Measurements from ENCODE around the gene BPIFA1. TPM values are rescaled to one million over a fixed set of nuclear protein-coding genes. Genes with fewer than 3 reads are reported as not detected.

BPIFA1 gene
- polyA plus RNA-seq, 1 of the 3 experiments (the other 2 are of a cell fraction) = not detected

DNA sequence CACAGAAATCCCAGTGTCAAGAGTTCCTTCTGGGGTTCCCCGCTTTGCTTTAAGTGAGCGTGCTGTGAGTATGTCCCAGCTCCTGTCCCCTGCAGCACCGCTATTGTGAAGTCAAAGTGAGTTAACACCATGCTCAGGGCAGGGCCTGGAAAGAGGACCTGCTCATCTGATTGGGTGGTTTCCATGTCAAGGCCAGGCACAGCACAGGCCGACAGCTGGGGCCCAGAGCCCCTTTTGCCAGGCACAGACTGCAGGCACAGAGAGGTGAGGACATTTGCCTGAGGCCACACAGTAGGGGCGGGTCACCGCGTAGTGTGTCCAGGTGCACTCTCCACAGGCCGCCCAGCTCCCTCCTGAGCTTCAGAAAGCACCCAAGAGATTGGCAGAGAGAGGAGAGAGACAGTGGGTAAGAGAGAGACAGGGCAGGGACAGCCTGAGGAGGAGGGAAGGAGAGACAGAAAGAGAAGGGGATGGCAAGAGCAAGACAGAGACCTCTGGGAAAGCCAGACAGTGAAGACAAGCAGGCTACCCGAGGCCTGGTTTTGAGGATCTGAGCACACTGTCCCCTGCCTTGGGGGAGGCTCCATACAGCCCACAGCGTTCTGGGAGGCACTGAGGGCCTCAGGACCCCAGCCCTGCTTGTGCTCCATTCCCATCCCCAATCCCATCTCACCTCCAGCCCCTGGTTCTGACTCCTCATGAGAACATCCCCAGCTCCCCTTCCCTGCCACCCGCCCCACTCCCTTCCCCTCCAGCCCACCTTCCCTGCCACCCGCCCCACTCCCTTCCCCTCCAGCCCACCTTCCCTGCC lies 40.7 kb downstream of the BPIFA1 start:
- 62% methylated on average over 11 of the region's 12 CpGs for WGBS (ENCODE audit: low lambda C conversion rate)
- POLR2A ChIA-PET = no interaction called here
- peak; percentile 55 for DNase-seq

DNA sequence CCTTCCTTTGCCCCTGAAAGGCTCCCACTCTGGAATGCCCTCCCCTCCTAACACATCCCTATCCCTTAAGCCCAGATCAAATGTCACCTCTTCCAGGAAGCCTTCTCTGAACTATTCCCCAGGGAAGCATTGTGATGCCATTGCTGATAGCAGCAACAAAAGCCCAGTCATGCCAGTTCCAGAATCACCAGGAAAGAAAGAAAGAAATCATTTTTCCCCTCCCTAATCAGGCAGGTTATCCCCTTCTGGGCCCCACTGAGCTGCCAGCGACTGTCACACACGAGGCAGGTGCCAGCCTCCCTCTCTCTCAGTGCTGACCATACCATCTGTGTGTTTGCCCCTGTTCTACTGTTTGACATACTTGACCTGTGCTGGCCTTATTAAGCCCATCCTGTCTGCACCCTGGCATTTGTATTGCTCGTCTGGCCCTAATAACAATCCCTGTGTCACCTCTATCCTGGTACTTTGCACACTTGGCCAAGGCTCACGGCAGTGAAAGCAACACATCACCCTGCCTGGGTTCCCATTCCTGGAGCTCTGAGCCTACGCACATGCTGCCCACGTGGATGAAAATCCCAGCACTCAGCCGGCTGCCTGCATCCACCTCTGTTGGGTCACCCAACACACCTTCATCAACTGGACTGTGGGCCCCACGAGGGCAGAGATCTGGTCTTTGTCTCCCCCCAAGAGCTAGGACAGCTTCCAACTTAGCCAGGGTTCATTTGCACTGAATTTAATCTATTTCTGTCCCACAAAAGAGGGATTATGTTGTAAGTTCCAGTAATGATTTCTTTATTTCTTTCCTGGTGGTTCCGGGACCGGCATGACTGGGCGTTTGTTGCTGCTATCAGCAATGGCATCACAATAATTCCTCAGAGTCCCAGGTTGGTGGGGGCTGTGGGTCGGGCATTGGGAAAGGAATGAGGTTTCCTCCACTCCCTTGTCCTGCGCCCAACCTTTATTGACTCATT lies 42.0 kb downstream of the BPIFA1 start:
- no peak overlapping the region for H3K9ac ChIP-seq
- H3K9me3 ChIP-seq = no peaks in the 10 kb centered on the region
- H3K27ac ChIP-seq (ENCODE audit: low read depth in 2 of 2, low read length in 1 of 2) = no peak overlapping the region
- 48% methylated on average over 11 of the region's 13 CpGs for WGBS (ENCODE audit: low lambda C conversion rate)
- H3K27me3 ChIP-seq (ENCODE audit: insufficient read depth) = no peaks in the 10 kb centered on the region; the same call in 1 of the 2 replicates
- CTCF ChIA-PET = interaction anchor here (1.3 to 4.1 kb wide), 2 partner anchors 14 to 21 kb away, joined by 5 to 29 read pairs; no protein-coding TSS in a partner anchor
- TF ChIP-seq FOXJ3 (CRISPR knock-in tag; IDR thresholded peaks at IDR 0.05) = no peak
- no peak for TF ChIP-seq RAD21 (IDR thresholded peaks at IDR 0.05; ENCODE audit: low read length)
- no peak for TF ChIP-seq ELF1 (IDR thresholded peaks at IDR 0.05)
- TF ChIP-seq YY1 (IDR thresholded peaks at IDR 0.05; ENCODE audit: low read depth) = no peak
- no peak for TF ChIP-seq NRF1 (IDR thresholded peaks at IDR 0.05; ENCODE audit: low read depth, low read length)
- TF ChIP-seq EZH2phosphoT487 (IDR thresholded peaks at IDR 0.05; ENCODE audit: borderline replicate concordance, low read depth) = no peak
- no peak for TF ChIP-seq MEF2A (IDR thresholded peaks at IDR 0.05; ENCODE audit: borderline replicate concordance, low read depth)
- TF ChIP-seq SIN3A (IDR thresholded peaks at IDR 0.05; ENCODE audit: borderline replicate concordance, low read depth, low read length) = no peak
- TF ChIP-seq JUND (IDR thresholded peaks at IDR 0.05) = no peak
- TF ChIP-seq FOXM1 (IDR thresholded peaks at IDR 0.05; ENCODE audit: low read depth) = no peak
- no peak for TF ChIP-seq TEAD4 (IDR thresholded peaks at IDR 0.05; ENCODE audit: borderline replicate concordance, insufficient read depth)
- no peak for TF ChIP-seq CHD2 (IDR thresholded peaks at IDR 0.05; ENCODE audit: low read length, partially characterized antibody)
- no peak for TF ChIP-seq TCF12 (IDR thresholded peaks at IDR 0.05)
- no peak for TF ChIP-seq TAF1 (IDR thresholded peaks at IDR 0.05; ENCODE audit: borderline replicate concordance, low read depth, low read length)
- TF ChIP-seq, protein P1, sequence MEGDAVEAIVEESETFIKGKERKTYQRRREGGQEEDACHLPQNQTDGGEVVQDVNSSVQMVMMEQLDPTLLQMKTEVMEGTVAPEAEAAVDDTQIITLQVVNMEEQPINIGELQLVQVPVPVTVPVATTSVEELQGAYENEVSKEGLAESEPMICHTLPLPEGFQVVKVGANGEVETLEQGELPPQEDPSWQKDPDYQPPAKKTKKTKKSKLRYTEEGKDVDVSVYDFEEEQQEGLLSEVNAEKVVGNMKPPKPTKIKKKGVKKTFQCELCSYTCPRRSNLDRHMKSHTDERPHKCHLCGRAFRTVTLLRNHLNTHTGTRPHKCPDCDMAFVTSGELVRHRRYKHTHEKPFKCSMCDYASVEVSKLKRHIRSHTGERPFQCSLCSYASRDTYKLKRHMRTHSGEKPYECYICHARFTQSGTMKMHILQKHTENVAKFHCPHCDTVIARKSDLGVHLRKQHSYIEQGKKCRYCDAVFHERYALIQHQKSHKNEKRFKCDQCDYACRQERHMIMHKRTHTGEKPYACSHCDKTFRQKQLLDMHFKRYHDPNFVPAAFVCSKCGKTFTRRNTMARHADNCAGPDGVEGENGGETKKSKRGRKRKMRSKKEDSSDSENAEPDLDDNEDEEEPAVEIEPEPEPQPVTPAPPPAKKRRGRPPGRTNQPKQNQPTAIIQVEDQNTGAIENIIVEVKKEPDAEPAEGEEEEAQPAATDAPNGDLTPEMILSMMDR (IDR thresholded peaks at IDR 0.05) = no peak
- TF ChIP-seq POLR2AphosphoS5 (IDR thresholded peaks at IDR 0.05; ENCODE audit: low read depth, low read length) = no peak
- no peak for TF ChIP-seq MXI1 (IDR thresholded peaks at IDR 0.05; ENCODE audit: low read depth, low read length)
- no peak overlapping the region for H3K4me3 ChIP-seq (ENCODE audit: low read depth in 2 of 2, low read length in 1 of 2)
- no peaks in the 10 kb centered on the region for H3K36me3 ChIP-seq (replicated peaks in 1 of 2; ENCODE audit: control insufficient read depth in 1 of 2, insufficient read depth in 2 of 2, low read length in 1 of 2)
- H4K20me1 ChIP-seq (ENCODE audit: insufficient read depth) = no peaks in the 10 kb centered on the region
- H3K79me2 ChIP-seq (ENCODE audit: insufficient read depth) = no peaks in the 10 kb centered on the region
- peaks cover 0 to 12% of the 10 kb centered on the region in 2 experiments; a peak in 1 of 4 replicates for H3K4me1 ChIP-seq (ENCODE audit: control insufficient read depth in 1 of 2, insufficient read depth in 2 of 2, low read depth in 1 of 2, low read length in 1 of 2)
- H3K4me2 ChIP-seq = no peak overlapping the region
- no peak for DNase-seq
- H3K9me2 ChIP-seq = no peaks in the 10 kb centered on the region
- POLR2A ChIA-PET = no interaction called here
- H2AFZ ChIP-seq (ENCODE audit: low read depth) = no peak overlapping the region
- no peaks in the 10 kb centered on the region for H3F3A ChIP-seq (replicated peaks; ENCODE audit: insufficient read depth)

More for the DNA sequence above, 40.7 kb downstream of the BPIFA1 start:
- H3K9ac ChIP-seq = no peak overlapping the region
- CTCF ChIA-PET = interaction anchor here (1.3 to 4.1 kb wide), 3 partner anchors 13 to 27 kb away, joined by 4 to 29 read pairs (median 8); no protein-coding TSS in a partner anchor
- H3K9me3 ChIP-seq = no peaks in the 10 kb centered on the region
- H3K9me2 ChIP-seq = no peaks in the 10 kb centered on the region
- no peak for TF ChIP-seq RFX5 (IDR thresholded peaks at IDR 0.05; ENCODE audit: low read length)
- TF ChIP-seq POLR2AphosphoS5 (IDR thresholded peaks at IDR 0.05; ENCODE audit: low read depth, low read length) = no peak
- TF ChIP-seq TAF1 (IDR thresholded peaks at IDR 0.05; ENCODE audit: borderline replicate concordance, low read depth, low read length) = no peak
- TF ChIP-seq, protein P2, sequence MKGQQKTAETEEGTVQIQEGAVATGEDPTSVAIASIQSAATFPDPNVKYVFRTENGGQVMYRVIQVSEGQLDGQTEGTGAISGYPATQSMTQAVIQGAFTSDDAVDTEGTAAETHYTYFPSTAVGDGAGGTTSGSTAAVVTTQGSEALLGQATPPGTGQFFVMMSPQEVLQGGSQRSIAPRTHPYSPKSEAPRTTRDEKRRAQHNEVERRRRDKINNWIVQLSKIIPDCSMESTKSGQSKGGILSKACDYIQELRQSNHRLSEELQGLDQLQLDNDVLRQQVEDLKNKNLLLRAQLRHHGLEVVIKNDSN (IDR thresholded peaks at IDR 0.05; ENCODE audit: borderline replicate concordance, low read depth) = no peak
- TF ChIP-seq RCOR1 (IDR thresholded peaks at IDR 0.05; ENCODE audit: low read length) = no peak
- no peak for TF ChIP-seq GABPA (IDR thresholded peaks at IDR 0.05; ENCODE audit: low read depth)
- TF ChIP-seq, protein P3, sequence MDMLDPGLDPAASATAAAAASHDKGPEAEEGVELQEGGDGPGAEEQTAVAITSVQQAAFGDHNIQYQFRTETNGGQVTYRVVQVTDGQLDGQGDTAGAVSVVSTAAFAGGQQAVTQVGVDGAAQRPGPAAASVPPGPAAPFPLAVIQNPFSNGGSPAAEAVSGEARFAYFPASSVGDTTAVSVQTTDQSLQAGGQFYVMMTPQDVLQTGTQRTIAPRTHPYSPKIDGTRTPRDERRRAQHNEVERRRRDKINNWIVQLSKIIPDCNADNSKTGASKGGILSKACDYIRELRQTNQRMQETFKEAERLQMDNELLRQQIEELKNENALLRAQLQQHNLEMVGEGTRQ (IDR thresholded peaks at IDR 0.05; ENCODE audit: borderline replicate concordance, low read depth, low read length) = no peak
- TF ChIP-seq NRF1 (IDR thresholded peaks at IDR 0.05; ENCODE audit: low read depth, low read length) = no peak
- no peak overlapping the region for H3K27ac ChIP-seq (ENCODE audit: low read depth in 2 of 2, low read length in 1 of 2)
- H4K20me1 ChIP-seq (ENCODE audit: insufficient read depth) = no peaks in the 10 kb centered on the region
- H3K27me3 ChIP-seq (ENCODE audit: insufficient read depth) = no peaks in the 10 kb centered on the region; the same call in 1 of the 2 replicates
- H2AFZ ChIP-seq (ENCODE audit: low read depth) = no peak overlapping the region
- no peak overlapping the region for H3K4me3 ChIP-seq (ENCODE audit: low read depth in 2 of 2, low read length in 1 of 2)
- no peaks in the 10 kb centered on the region for H3K36me3 ChIP-seq (replicated peaks in 1 of 2; ENCODE audit: control insufficient read depth in 1 of 2, insufficient read depth in 2 of 2, low read length in 1 of 2)
- peaks cover 0 to 10% of the 10 kb centered on the region in 2 experiments; a peak in 1 of 4 replicates for H3K4me1 ChIP-seq (ENCODE audit: control insufficient read depth in 1 of 2, insufficient read depth in 2 of 2, low read depth in 1 of 2, low read length in 1 of 2)
- H3K79me2 ChIP-seq (ENCODE audit: insufficient read depth) = no peaks in the 10 kb centered on the region
- H3F3A ChIP-seq (replicated peaks; ENCODE audit: insufficient read depth) = no peaks in the 10 kb centered on the region
- no peak overlapping the region for H3K4me2 ChIP-seq
